ENCODE measurements around the gene CENPE.

GRCh38 chr4:103111598-103111997, 86.5 kb downstream of the CENPE start:
- TF ChIP-seq CTCF (IDR thresholded peaks at IDR 0.05) (no peak), POLR2A (IDR thresholded peaks at IDR 0.05) (no peak)
